Prostate gland (tissue), 2 donors: ENCODE results near the gene G2E3. TPM values are rescaled to one million over a fixed set of nuclear protein-coding genes. Genes with fewer than 3 reads are reported as not detected.

ENCODE experiments used
- DNase-seq: peaks from one replicate; pipeline ENCODE4 v3.0.0-alpha.2; 2019; ENCODE audit warnings: low spot score
- H3K27ac ChIP-seq, 2 donors: fragments of 200-600 bp; sonication (generic); 2 replicates each; pipeline ENCODE4 v1.5.1; 2017 to 2019
- H3K27me3 ChIP-seq: fragments of 200-600 bp; sonication (generic); replicated peaks from 2 replicates; pipeline ENCODE4 v1.5.1; 2019; ENCODE audit not compliant: insufficient read depth
- H3K36me3 ChIP-seq, 2 donors: fragments of 200-600 bp; sonication (generic); 1 replicate in 1 of 2; 2 replicates in 1 of 2; pipeline versions ENCODE4 v1.5.1 to v1.8.1; 2017 to 2019
- H3K4me1 ChIP-seq: fragments of 200-600 bp; sonication (generic); replicated peaks from 2 replicates; pipeline ENCODE4 v1.5.1; 2019
- H3K4me3 ChIP-seq, 2 donors: fragments of 200-600 bp; sonication (generic); 2 replicates each; pipeline ENCODE4 v1.5.1; 2017 to 2019
- H3K9me3 ChIP-seq: fragments of 200-600 bp; sonication (generic); 2 replicates; pipeline ENCODE4 v1.5.1; 2017
- POLR2A ChIP-seq: fragments of 450-650 bp; IDR thresholded peaks from one replicate; pipeline ENCODE4 v1.6.1; 2016; ENCODE audit warnings: antibody characterized with exemption, mild to moderate bottlenecking
- POLR2AphosphoS5 ChIP-seq: sonication (generic); formaldehyde crosslinking; IDR thresholded peaks from one replicate; pipeline ENCODE4 v1.6.1; 2017; ENCODE audit warnings: antibody characterized with exemption
- WGBS: methylation state at CpG from one replicate; pipeline ENCODE4 v1.1.5; 2018; 5-methylcytosine and 5-hydroxymethylcytosine counted together
- intact Hi-C: fragments of 100-400 bp; cut with DNase I; formaldehyde crosslinking; loops from one replicate; pipeline ENCODE4 v1.14.2; 2022
- total RNA-seq, 2 donors: library from RNA; depleted of rRNA; stranded (reverse); fragments of >200 nt; gene quantifications; one replicate each; pipeline ENCODE4 v1.1.0, GENCODE V29; 2016
- TF ChIP-seq, protein P1 (sequence below), 4 experiments: fragments of 200-600 bp in 2 of 4; fragments of 450-650 bp in 2 of 4; sonication (generic) in 2 of 4; IDR thresholded peaks; 1 replicate in 3 of 4; 2 replicates in 1 of 4; pipeline ENCODE4 v1.5.1; 2016 to 2019; ENCODE audit warnings: antibody characterized with exemption in 4 of 4, mild to moderate bottlenecking in 2 of 4, moderate library complexity in 2 of 4

Gene G2E3
- total RNA-seq, 2 donors from 2014 or later = 10.4 to 11.6 TPM

DNA sequence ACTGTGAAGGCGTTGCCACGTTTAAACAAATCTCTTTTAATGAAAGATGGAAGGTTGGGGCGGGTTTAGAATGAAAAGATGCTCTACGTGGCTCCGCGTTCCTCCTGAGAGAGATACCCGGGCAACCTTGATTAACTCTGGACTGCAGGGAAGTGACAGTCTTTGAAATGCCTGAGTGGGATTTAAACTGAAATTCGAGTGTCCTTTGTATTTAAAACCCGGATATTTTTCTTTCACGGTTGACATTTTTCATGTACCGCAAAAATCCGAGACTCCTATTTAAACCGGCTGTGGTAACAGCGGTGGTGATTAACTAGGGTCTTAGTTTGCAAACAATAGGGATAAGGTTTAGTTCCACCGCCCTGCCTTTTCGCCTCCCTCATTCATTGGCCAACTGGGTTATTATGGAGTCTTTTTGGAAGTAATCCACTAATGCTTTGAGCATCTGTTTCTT is 707 bp downstream of the G2E3 start:
- no peaks in the 10 kb centered on the region for H3K9me3 ChIP-seq
- peak overlapping the region; percentile 81 to 85 for H3K27ac ChIP-seq
- WGBS = under 1% methylated on average over 16 of the region's 16 CpGs
- DNase-seq = no peak
- TF ChIP-seq, protein P1, sequence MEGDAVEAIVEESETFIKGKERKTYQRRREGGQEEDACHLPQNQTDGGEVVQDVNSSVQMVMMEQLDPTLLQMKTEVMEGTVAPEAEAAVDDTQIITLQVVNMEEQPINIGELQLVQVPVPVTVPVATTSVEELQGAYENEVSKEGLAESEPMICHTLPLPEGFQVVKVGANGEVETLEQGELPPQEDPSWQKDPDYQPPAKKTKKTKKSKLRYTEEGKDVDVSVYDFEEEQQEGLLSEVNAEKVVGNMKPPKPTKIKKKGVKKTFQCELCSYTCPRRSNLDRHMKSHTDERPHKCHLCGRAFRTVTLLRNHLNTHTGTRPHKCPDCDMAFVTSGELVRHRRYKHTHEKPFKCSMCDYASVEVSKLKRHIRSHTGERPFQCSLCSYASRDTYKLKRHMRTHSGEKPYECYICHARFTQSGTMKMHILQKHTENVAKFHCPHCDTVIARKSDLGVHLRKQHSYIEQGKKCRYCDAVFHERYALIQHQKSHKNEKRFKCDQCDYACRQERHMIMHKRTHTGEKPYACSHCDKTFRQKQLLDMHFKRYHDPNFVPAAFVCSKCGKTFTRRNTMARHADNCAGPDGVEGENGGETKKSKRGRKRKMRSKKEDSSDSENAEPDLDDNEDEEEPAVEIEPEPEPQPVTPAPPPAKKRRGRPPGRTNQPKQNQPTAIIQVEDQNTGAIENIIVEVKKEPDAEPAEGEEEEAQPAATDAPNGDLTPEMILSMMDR (IDR thresholded peaks at IDR 0.05) = no peak
- no peak for TF ChIP-seq POLR2A
- TF ChIP-seq POLR2AphosphoS5 = no peak
- no peaks in the 10 kb centered on the region for H3K36me3 ChIP-seq
- H3K4me1 ChIP-seq = no peaks in the 10 kb centered on the region
- H3K27me3 ChIP-seq = no peaks in the 10 kb centered on the region
- intact Hi-C loops = no loop called here
- H3K4me3 ChIP-seq = peak overlapping the region; percentile 57 to 83

DNA sequence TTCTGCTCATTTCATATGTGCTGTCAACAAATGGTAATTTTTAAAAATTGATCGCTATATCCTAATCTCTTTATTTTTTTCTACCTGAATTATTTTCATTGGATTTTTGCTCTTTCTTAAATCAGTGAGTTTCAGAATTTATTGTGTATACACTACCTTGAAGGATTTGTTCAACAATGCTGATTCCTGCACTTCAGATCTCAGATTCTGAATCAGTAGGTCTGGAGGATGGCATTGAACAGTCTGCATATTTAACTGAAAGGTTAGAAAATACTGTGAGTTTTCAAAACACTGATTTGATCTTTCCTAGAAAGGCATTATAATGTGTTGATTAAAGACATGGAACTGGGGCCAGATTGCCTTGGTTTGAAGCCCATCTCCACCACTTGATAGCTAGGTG is 1.6 kb downstream of the G2E3 start:
- Histone ChIP-seq H3K9me3 (no peaks in the 10 kb centered on the region), H3K27me3 (no peaks in the 10 kb centered on the region), H3K4me1 (no peaks in the 10 kb centered on the region), H3K27ac (no peak overlapping the region), H3K36me3 (no peaks in the 10 kb centered on the region), H3K4me3 (no peak overlapping the region)
- DNase-seq = no peak
- TF ChIP-seq POLR2A (no peak), POLR2AphosphoS5 (no peak)
- TF ChIP-seq, protein P1 (IDR thresholded peaks at IDR 0.05) = no peak
- intact Hi-C loops = no loop called here
- 89% methylated on average over 1 of the region's 1 CpG for WGBS

DNA sequence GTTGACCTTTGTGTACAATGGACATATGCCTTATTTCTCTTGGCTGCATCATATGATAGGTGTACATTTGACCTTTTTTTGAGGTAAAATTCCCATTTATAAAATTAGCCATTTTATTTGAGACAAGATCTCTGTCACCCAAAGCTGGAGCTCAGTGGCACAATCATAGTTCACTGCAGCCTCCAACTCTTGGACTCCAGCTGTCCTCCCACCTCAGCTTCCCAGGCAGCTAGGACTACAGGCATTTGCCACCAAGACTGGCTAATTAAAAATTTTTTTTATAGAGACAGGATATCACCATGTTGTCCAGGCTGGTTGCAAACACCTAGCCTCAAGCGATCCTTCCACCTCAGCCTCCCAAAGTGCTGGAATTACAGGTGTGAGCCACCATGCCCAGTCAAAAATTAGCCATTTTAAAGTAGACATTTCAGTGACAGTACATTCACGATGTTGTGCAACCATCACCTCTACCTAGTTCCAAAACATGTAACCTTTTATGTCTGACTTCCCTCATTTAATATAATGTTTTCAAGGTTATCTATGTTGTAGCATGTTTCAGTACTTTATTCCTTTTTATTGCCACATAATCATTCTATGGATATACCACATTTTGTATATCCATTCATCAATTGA is 5.4 kb downstream of the G2E3 start:
- Histone ChIP-seq H3K4me3 (no peak overlapping the region), H3K27ac (no peak overlapping the region), H3K27me3 (no peaks in the 10 kb centered on the region), H3K36me3 (no peaks in the 10 kb centered on the region), H3K9me3 (no peaks in the 10 kb centered on the region), H3K4me1 (no peaks in the 10 kb centered on the region)
- WGBS = 98% methylated on average over 2 of the region's 2 CpGs
- TF ChIP-seq POLR2A (no peak), POLR2AphosphoS5 (no peak)
- TF ChIP-seq, protein P1 (IDR thresholded peaks at IDR 0.05) = no peak
- intact Hi-C loops = no loop called here
- no peak for DNase-seq

DNA sequence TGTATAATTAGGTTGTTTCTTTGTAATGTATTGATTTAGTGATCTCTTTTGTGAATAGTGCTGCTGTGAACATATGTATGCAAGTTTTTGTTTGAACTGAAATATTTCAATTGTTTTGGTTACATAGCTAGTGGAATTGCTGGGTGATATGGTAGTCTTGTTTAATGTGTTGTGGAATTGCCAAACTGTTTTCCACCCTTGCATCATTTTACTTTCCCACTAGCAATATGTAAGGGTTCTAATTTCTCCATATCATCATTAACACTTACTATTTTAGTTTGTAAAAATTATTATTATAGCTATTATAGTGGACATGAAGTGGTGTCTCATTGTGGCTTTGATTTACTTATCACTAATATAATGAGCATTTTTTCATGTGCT is 5.9 kb downstream of the G2E3 start:
- no peak for DNase-seq
- Histone ChIP-seq H3K4me1 (no peaks in the 10 kb centered on the region), H3K27me3 (no peaks in the 10 kb centered on the region), H3K9me3 (no peaks in the 10 kb centered on the region), H3K36me3 (no peaks in the 10 kb centered on the region), H3K27ac (no peak overlapping the region), H3K4me3 (no peak overlapping the region)
- no peak for TF ChIP-seq POLR2A
- intact Hi-C loops = no loop called here

DNA sequence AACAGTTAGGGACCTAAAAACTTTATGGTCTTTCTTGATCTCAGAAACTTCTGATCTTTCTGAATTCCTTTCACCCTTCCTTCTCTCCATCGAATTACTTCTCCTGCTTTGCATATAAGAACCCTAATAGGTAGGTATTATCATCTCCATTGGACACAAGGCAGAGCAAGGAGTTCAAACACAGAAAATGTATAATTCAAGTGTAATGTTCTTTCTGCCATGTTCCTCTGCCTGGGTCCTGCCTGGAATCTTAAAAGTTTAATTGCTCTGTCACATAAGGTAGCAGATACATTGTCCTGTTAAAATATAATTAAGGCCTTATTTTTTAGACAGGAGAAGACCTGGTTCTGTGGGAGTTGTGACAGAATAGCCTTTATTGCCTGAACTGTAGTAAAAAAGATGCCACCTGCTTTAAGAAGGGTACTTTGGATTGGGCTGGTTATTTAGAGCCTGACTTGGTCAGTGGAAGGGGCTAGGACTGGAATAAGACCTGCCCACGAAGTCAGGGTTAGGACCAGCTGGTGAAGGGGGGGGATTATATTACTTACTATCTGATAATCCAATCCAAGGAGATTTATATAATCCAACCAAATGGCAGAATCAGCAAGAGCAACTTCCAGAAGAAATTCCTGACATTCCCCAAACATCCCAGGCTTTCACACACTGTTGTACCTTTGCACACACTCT is 10.4 kb downstream of the G2E3 start:
- no peaks in the 10 kb centered on the region for H3K27me3 ChIP-seq
- intact Hi-C loops = no loop called here
- no peak for TF ChIP-seq POLR2AphosphoS5
- TF ChIP-seq, protein P1 (IDR thresholded peaks at IDR 0.05) = no peak
- no peak for TF ChIP-seq POLR2A
- 50% methylated on average over 2 of the region's 2 CpGs for WGBS
- no peak overlapping the region for H3K4me3 ChIP-seq
- no peak for DNase-seq
- no peaks in the 10 kb centered on the region for H3K4me1 ChIP-seq
- H3K36me3 ChIP-seq = no peaks in the 10 kb centered on the region
- no peak overlapping the region for H3K27ac ChIP-seq
- no peaks in the 10 kb centered on the region for H3K9me3 ChIP-seq
